GM23248 (cell line): ENCODE results near the gene KRTAP5-5. TPM values are rescaled to one million over a fixed set of nuclear protein-coding genes. Genes with fewer than 3 reads are reported as not detected.

Experiments used
- DNase-seq: peaks from one replicate; pipeline ENCODE4 v3.0.0-alpha.2; 2015
- H2AFZ ChIP-seq: fragments of 200-600 bp; sonication (generic); 2 replicates; pipeline ENCODE4 v1.6.1; 2016; ENCODE audit warnings: antibody characterized with exemption
- H3F3A ChIP-seq: fragments of 200-600 bp; sonication (generic); 2 replicates; pipeline ENCODE4 v1.6.1; 2016; ENCODE audit warnings: mild to moderate bottlenecking, antibody characterized with exemption, mixed run types; ENCODE audit not compliant: insufficient read depth
- H3K27ac ChIP-seq: fragments of 200-600 bp; sonication (generic); 2 replicates; pipeline ENCODE4 v1.5.1; 2016; ENCODE audit warnings: mild to moderate bottlenecking
- H3K27me3 ChIP-seq: fragments of 200-600 bp; sonication (generic); replicated peaks from 2 replicates; pipeline ENCODE4 v1.6.1; 2016; ENCODE audit warnings: mild to moderate bottlenecking; ENCODE audit not compliant: insufficient read depth
- H3K36me3 ChIP-seq: fragments of 200-600 bp; sonication (generic); 2 replicates; pipeline ENCODE4 v1.6.1; 2016; ENCODE audit warnings: low read depth, mild to moderate bottlenecking
- H3K4me1 ChIP-seq: fragments of 200-600 bp; sonication (generic); 2 replicates; pipeline ENCODE4 v1.6.1; 2016; ENCODE audit warnings: mild to moderate bottlenecking; ENCODE audit not compliant: insufficient read depth
- H3K4me2 ChIP-seq: fragments of 200-600 bp; sonication (generic); one replicate; pipeline ENCODE4 v1.6.1; 2016; ENCODE audit warnings: mild to moderate bottlenecking; ENCODE audit not compliant: unreplicated experiment
- H3K4me3 ChIP-seq: fragments of 200-600 bp; sonication (generic); 2 replicates; pipeline ENCODE4 v1.5.1; 2016; ENCODE audit warnings: mild to moderate bottlenecking
- H3K79me2 ChIP-seq: fragments of 200-600 bp; sonication (generic); 2 replicates; pipeline ENCODE4 v1.6.1; 2016; ENCODE audit warnings: mild to moderate bottlenecking; ENCODE audit not compliant: insufficient read depth
- H3K9ac ChIP-seq: fragments of 200-600 bp; sonication (generic); 2 replicates; pipeline ENCODE4 v1.6.1; 2016; ENCODE audit warnings: mild to moderate bottlenecking
- H3K9me2 ChIP-seq: fragments of 200-600 bp; sonication (generic); 2 replicates; pipeline ENCODE4 v1.6.1; 2016; ENCODE audit warnings: mixed run types, mild to moderate bottlenecking, moderate library complexity; ENCODE audit not compliant: insufficient read depth
- H3K9me3 ChIP-seq: fragments of 200-600 bp; sonication (generic); one replicate; pipeline ENCODE4 v1.6.1; 2017; ENCODE audit warnings: low read depth
- H4K20me1 ChIP-seq: fragments of 200-600 bp; sonication (generic); 2 replicates; pipeline ENCODE4 v1.6.0; 2016; ENCODE audit not compliant: insufficient read depth
- EZH2 ChIP-seq: fragments of 200-600 bp; sonication (generic); IDR thresholded peaks from 2 replicates; pipeline ENCODE4 v1.6.1; 2018; ENCODE audit warnings: antibody characterized with exemption, mild to moderate bottlenecking; ENCODE audit not compliant: insufficient read depth, poor library complexity, severe bottlenecking
- EZH2phosphoT487 ChIP-seq: fragments of 200-600 bp; sonication (generic); IDR thresholded peaks from 2 replicates; pipeline ENCODE4 v1.6.1; 2018; ENCODE audit warnings: antibody characterized with exemption, moderate library complexity, mild to moderate bottlenecking, low read depth; ENCODE audit not compliant: insufficient read depth
- WGBS, 2 experiments: methylation state at CpG; one replicate each; pipeline ENCODE4 v1.1.6; 2015 to 2017; ENCODE audit warnings: low lambda C conversion rate in 2 of 2, low coverage in 1 of 2; ENCODE audit errors: missing lambda C conversion rate in 2 of 2; 5-methylcytosine and 5-hydroxymethylcytosine counted together
- in situ Hi-C: fragments of 300-500 bp; cut with MboI; formaldehyde crosslinking; loops from 2 replicates; pipeline ENCODE4 v1.15.0; 2020
- polyA plus RNA-seq: library from polyadenylated mRNA; unstranded; fragments of >200 nt; fragmentation: Nextera tagmentation; extraction: Ambion mirVana; gene quantifications from 2 replicates; pipeline ENCODE4 v1.2.1, GENCODE V29; 2016
- total RNA-seq: library from RNA; depleted of rRNA; stranded (reverse); fragments of >200 nt; shearing (Covaris generic); gene quantifications from 2 replicates; pipeline ENCODE4 v1.2.3, GENCODE V29; 2014

The KRTAP5-5 gene
- total and polyA plus RNA-seq, 2 experiments from 2014 or later = not detected

GRCh38 chr11:1608363-1608762 lies 21.2 kb upstream of the KRTAP5-5 start, which contains the start of gene KRTAP5-3:
KRTAP5-3 (minus strand) TSS chr11:1608463; CDS start chr11:1608385, 78 bp downstream.
- Histone ChIP-seq H3K4me2 (no peak within 1 kb of the TSS), H3K4me3 (no peak within 1 kb of the TSS), H3K4me1 (no peaks in the 10 kb centered on the region), H3K9me3 (no peaks in the 10 kb centered on the region), H3K9me2 (no peaks in the 10 kb centered on the region), H3K27me3 (peaks cover 32% of the 10 kb centered on the region), H3K27ac (no peak within 1 kb of the TSS), H3K79me2 (no peaks in the 10 kb centered on the region), H4K20me1 (no peaks in the 10 kb centered on the region), H3F3A (no peaks in the 10 kb centered on the region), H3K9ac (no peak within 1 kb of the TSS), H2AFZ (no peak within 1 kb of the TSS), H3K36me3 (no peaks in the 10 kb centered on the region)
- no peak for DNase-seq
- 36 to 38% methylated on average over 4 of the region's 4 CpGs for WGBS, 2 experiments
- in situ Hi-C loops = no loop called here
- TF ChIP-seq EZH2phosphoT487 = no peak
- TF ChIP-seq EZH2 = no peak

GRCh38 chr11:1618231-1618630 lies 11.3 kb upstream of the KRTAP5-5 start:
- Histone ChIP-seq H3K4me2 (no peak overlapping the region), H3K4me3 (no peak overlapping the region), H3K27me3 (peaks cover 38% of the 10 kb centered on the region; the same call in 1 of the 2 replicates), H3K36me3 (no peaks in the 10 kb centered on the region), H3K27ac (no peak overlapping the region), H3K9me2 (no peaks in the 10 kb centered on the region), H3K4me1 (no peaks in the 10 kb centered on the region), H3F3A (no peaks in the 10 kb centered on the region), H3K79me2 (no peaks in the 10 kb centered on the region), H2AFZ (no peak overlapping the region), H3K9me3 (no peaks in the 10 kb centered on the region), H3K9ac (no peak overlapping the region), H4K20me1 (no peaks in the 10 kb centered on the region)
- 8 to 9% methylated on average over 10 of the region's 10 CpGs for WGBS, 2 experiments
- peak; percentile 14 for DNase-seq
- TF ChIP-seq EZH2 = no peak
- no peak for TF ChIP-seq EZH2phosphoT487
- in situ Hi-C loops = no loop called here

- WGBS, 2 experiments = 26 to 33% methylated on average over 10 of the region's 10 CpGs
- no peaks in the 10 kb centered on the region for H3K36me3 ChIP-seq
- TF ChIP-seq EZH2phosphoT487 (no peak), EZH2 (no peak)
- in situ Hi-C loops = no loop called here
- no peak overlapping the region for H3K9ac ChIP-seq
- no peak overlapping the region for H3K4me3 ChIP-seq
- H3K79me2 ChIP-seq = no peaks in the 10 kb centered on the region
- no peak overlapping the region for H2AFZ ChIP-seq
- peaks cover 45% of the 10 kb centered on the region for H3K27me3 ChIP-seq
- H3F3A ChIP-seq = no peaks in the 10 kb centered on the region
- no peaks in the 10 kb centered on the region for H3K9me2 ChIP-seq
- H4K20me1 ChIP-seq = no peaks in the 10 kb centered on the region
- no peak overlapping the region for H3K27ac ChIP-seq
- DNase-seq = peak; percentile 34
- no peaks in the 10 kb centered on the region for H3K4me1 ChIP-seq
- H3K4me2 ChIP-seq = no peak overlapping the region
- H3K9me3 ChIP-seq = no peaks in the 10 kb centered on the region
Measured at GRCh38 chr11:1619449-1619848, 10.1 kb upstream of the KRTAP5-5 start.

- 41 to 44% methylated on average over 1 of the region's 1 CpG for WGBS, 2 experiments
- H3K27me3 ChIP-seq = peaks cover 57% of the 10 kb centered on the region
- no peaks in the 10 kb centered on the region for H3F3A ChIP-seq
- no peak within 1 kb of the TSS for H3K4me3 ChIP-seq
- H2AFZ ChIP-seq = no peak within 1 kb of the TSS
- H4K20me1 ChIP-seq = no peaks in the 10 kb centered on the region
- no peaks in the 10 kb centered on the region for H3K36me3 ChIP-seq
- H3K9ac ChIP-seq = no peak within 1 kb of the TSS
- in situ Hi-C loops = no loop called here
- H3K4me1 ChIP-seq = no peaks in the 10 kb centered on the region
- H3K9me2 ChIP-seq = no peaks in the 10 kb centered on the region
- H3K27ac ChIP-seq = no peak within 1 kb of the TSS
- DNase-seq = no peak
- TF ChIP-seq EZH2 (no peak), EZH2phosphoT487 (no peak)
- H3K79me2 ChIP-seq = no peaks in the 10 kb centered on the region
- no peak within 1 kb of the TSS for H3K4me2 ChIP-seq
- H3K9me3 ChIP-seq = no peaks in the 10 kb centered on the region
Measured at GRCh38 chr11:1622086-1622485, 7.5 kb upstream of the KRTAP5-5 start, which contains the start of gene KRTAP5-4. KRTAP5-4 (minus strand) TSS chr11:1622138; CDS start chr11:1622093, 45 bp downstream.

GRCh38 chr11:1623716-1624115 lies 5.9 kb upstream of the KRTAP5-5 start:
- Histone ChIP-seq H3K9ac (no peak overlapping the region), H4K20me1 (no peaks in the 10 kb centered on the region), H3K4me3 (no peak overlapping the region), H3K4me2 (no peak overlapping the region), H3K36me3 (no peaks in the 10 kb centered on the region), H2AFZ (no peak overlapping the region), H3F3A (no peaks in the 10 kb centered on the region), H3K9me2 (no peaks in the 10 kb centered on the region), H3K27ac (no peak overlapping the region), H3K4me1 (no peaks in the 10 kb centered on the region), H3K9me3 (no peaks in the 10 kb centered on the region), H3K79me2 (no peaks in the 10 kb centered on the region), H3K27me3 (peaks cover 61% of the 10 kb centered on the region)
- TF ChIP-seq EZH2phosphoT487 (no peak), EZH2 (no peak)
- no peak for DNase-seq
- 42 to 47% methylated on average over 9 of the region's 9 CpGs for WGBS, 2 experiments
- in situ Hi-C loops = no loop called here
